Fibroblast of skin of right quadriceps (primary cell): Measurements from ENCODE around the gene OTC.

Experiments used
- DNase-seq: peaks from one replicate; pipeline ENCODE4 v3.0.0-alpha.2; 2013

The OTC gene

DNA sequence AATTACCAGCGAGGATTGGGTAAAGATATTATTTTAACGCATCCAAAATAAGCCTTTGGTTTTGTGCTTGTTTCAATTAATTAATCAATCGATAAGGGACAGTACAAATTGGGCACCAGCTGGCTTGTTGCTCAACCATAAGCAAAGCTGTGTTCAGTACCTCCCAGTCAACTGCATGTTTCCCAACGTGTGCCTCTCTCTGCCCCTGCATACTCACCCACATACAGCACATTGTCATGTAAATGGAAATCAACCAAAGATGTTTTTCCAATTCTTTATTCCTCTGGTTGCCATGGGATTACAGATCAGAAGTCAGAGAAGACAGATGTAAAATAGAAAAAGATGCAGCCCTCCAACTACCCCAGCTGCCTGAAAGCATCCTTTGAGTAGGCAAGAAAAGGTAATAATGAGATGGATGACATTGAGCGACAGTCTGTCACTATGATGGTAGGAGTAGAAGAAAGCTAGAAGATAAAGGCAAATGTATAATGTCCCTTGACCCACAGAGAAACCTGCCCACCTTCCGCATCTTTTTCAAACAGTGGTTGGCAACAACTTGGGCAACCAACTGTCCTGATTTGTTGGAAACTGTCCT lies 116.3 kb downstream of the OTC start:
- no peak for DNase-seq
